HepG2 (cell line): ENCODE measurements around the gene MED10. TPM values are rescaled to one million over a fixed set of nuclear protein-coding genes. Genes with fewer than 3 reads are reported as not detected.
A peak's percentile ranks its signal among the peaks of the same experiment; 100 is the strongest.

Source experiments
- CHD4 ChIP-seq: fragments of 200-600 bp; sonication (generic); IDR thresholded peaks from 2 replicates; pipeline ENCODE4 v1.7.0; 2017; ENCODE audit warnings: mild to moderate bottlenecking, low read length, borderline replicate concordance
- EEA1 ChIP-seq: sonication (generic); formaldehyde crosslinking; IDR thresholded peaks from 2 replicates; pipeline ENCODE4 v1.5.1; 2020; ENCODE audit warnings: mild to moderate bottlenecking, missing genetic modification reagents, borderline replicate concordance
- FOSL2 ChIP-seq: sonication (generic); formaldehyde crosslinking; IDR thresholded peaks from 2 replicates; pipeline ENCODE4 v1.4.0; 2020; ENCODE audit warnings: missing genetic modification reagents
- HNRNPK ChIP-seq: fragments of 200-400 bp; formaldehyde crosslinking; IDR thresholded peaks from 2 replicates; pipeline ENCODE4 v1.6.1; 2018; ENCODE audit warnings: low read length, low read depth, moderate library complexity, mild to moderate bottlenecking; ENCODE audit not compliant: poor library complexity, severe bottlenecking
- JUND ChIP-seq: sonication (generic); formaldehyde crosslinking; IDR thresholded peaks from 2 replicates; pipeline ENCODE4 v1.8.0; 2022; ENCODE audit warnings: mild to moderate bottlenecking, missing genetic modification reagents
- NFIB ChIP-seq: sonication (generic); formaldehyde crosslinking; IDR thresholded peaks from 2 replicates; pipeline ENCODE4 v1.9.0; 2021; ENCODE audit warnings: missing genetic modification reagents, mild to moderate bottlenecking, borderline replicate concordance
- SALL1 ChIP-seq: sonication (generic); formaldehyde crosslinking; IDR thresholded peaks from 2 replicates; pipeline ENCODE4 v1.8.0; 2022; ENCODE audit warnings: mild to moderate bottlenecking, missing genetic modification reagents
- SCMH1 ChIP-seq: sonication (generic); formaldehyde crosslinking; IDR thresholded peaks from 2 replicates; pipeline ENCODE4 v1.9.0; 2021; ENCODE audit warnings: missing genetic modification reagents, mild to moderate bottlenecking, borderline replicate concordance
- ZFYVE20 ChIP-seq: sonication (generic); formaldehyde crosslinking; IDR thresholded peaks from 2 replicates; pipeline ENCODE4 v1.8.0; 2023; ENCODE audit warnings: low read depth, mild to moderate bottlenecking, moderate library complexity, missing genetic modification reagents, borderline replicate concordance
- ZMYM4 ChIP-seq: sonication (generic); formaldehyde crosslinking; IDR thresholded peaks from 2 replicates; pipeline ENCODE4 v1.8.1; 2023; ENCODE audit warnings: mild to moderate bottlenecking, missing genetic modification reagents
- ZNF3 ChIP-seq: IDR thresholded peaks from 2 replicates; pipeline ENCODE4 v1.7.0; 2017; ENCODE audit warnings: inconsistent platforms
- ZNF441 ChIP-seq: sonication (generic); formaldehyde crosslinking; IDR thresholded peaks from 2 replicates; pipeline ENCODE4 v1.7.0; 2021; ENCODE audit warnings: missing genetic modification reagents, borderline replicate concordance
- ZNF563 ChIP-seq: sonication (generic); formaldehyde crosslinking; IDR thresholded peaks from 2 replicates; pipeline ENCODE4 v1.8.0; 2022; ENCODE audit warnings: mild to moderate bottlenecking, moderate library complexity, missing genetic modification reagents
- ZNF703 ChIP-seq: sonication (generic); formaldehyde crosslinking; IDR thresholded peaks from 2 replicates; pipeline ENCODE4 v1.5.1; 2020; ENCODE audit warnings: missing genetic modification reagents, mild to moderate bottlenecking, moderate library complexity, borderline replicate concordance
- ZNF768 ChIP-seq: sonication (generic); formaldehyde crosslinking; IDR thresholded peaks from 2 replicates; pipeline ENCODE4 v1.4.0; 2020; ENCODE audit warnings: missing genetic modification reagents
- ZNF891 ChIP-seq: sonication (generic); formaldehyde crosslinking; IDR thresholded peaks from 2 replicates; pipeline ENCODE4 v1.5.0; 2020; ENCODE audit warnings: mild to moderate bottlenecking, missing genetic modification reagents
- polyA plus RNA-seq, 8 experiments: library from polyadenylated mRNA; depleted of rRNA in 3 of 8; stranded (reverse) in 7 of 8; unstranded in 1 of 8; fragments of >200 nt; fragmentation: Illumina TruSeq in 4 of 8; extraction: Trizol in 4 of 8; gene quantifications; 2 replicates each; pipeline versions ENCODE4 v1.2.1 to v1.2.3, GENCODE V29; 2011 to 2016; ENCODE audit warnings: low read depth in 4 of 8, missing spikeins in 1 of 8, mixed read lengths in 1 of 8; ENCODE audit not compliant: insufficient read depth in 1 of 8
- total RNA-seq, 5 experiments: library from RNA; depleted of rRNA; stranded (reverse); fragments of >200 nt; fragmentation: Illumina TruSeq; extraction: Trizol; gene quantifications; 2 replicates each; pipeline ENCODE4 v1.2.3, GENCODE V29; 2016; ENCODE audit warnings: low read depth in 1 of 5
- TF ChIP-seq, protein P1 (sequence below): IDR thresholded peaks from 2 replicates; pipeline ENCODE4 v1.6.1; 2012; ENCODE audit warnings: inconsistent platforms
- TF ChIP-seq, protein P2 (sequence below): sonication (generic); formaldehyde crosslinking; IDR thresholded peaks from 2 replicates; pipeline ENCODE4 v1.5.0; 2020; ENCODE audit warnings: mild to moderate bottlenecking, missing genetic modification reagents
- TF ChIP-seq, protein P3 (sequence below): sonication (generic); formaldehyde crosslinking; IDR thresholded peaks from 2 replicates; pipeline ENCODE4 v1.4.0; 2020; ENCODE audit warnings: missing genetic modification reagents
- TF ChIP-seq, protein P4 (sequence below): sonication (generic); formaldehyde crosslinking; conservative IDR thresholded peaks from 2 replicates; pipeline ENCODE4 v1.8.0; 2022; ENCODE audit warnings: low read depth, missing genetic modification reagents
- TF ChIP-seq, protein P5 (sequence below): sonication (generic); formaldehyde crosslinking; IDR thresholded peaks from 2 replicates; pipeline ENCODE4 v1.5.0; 2020; ENCODE audit warnings: missing genetic modification reagents, mild to moderate bottlenecking, borderline replicate concordance
- TF ChIP-seq, protein P6 (sequence below): sonication (generic); formaldehyde crosslinking; IDR thresholded peaks from 2 replicates; pipeline ENCODE4 v1.8.0; 2022; ENCODE audit warnings: missing genetic modification reagents, low read depth, mild to moderate bottlenecking, borderline replicate concordance

MED10 gene
- total and polyA plus RNA-seq, 2 of the 13 experiments (the other 11 are each of a cell fraction or from before 2014, with no cell fraction given) = 11.2 to 23.7 TPM

DNA sequence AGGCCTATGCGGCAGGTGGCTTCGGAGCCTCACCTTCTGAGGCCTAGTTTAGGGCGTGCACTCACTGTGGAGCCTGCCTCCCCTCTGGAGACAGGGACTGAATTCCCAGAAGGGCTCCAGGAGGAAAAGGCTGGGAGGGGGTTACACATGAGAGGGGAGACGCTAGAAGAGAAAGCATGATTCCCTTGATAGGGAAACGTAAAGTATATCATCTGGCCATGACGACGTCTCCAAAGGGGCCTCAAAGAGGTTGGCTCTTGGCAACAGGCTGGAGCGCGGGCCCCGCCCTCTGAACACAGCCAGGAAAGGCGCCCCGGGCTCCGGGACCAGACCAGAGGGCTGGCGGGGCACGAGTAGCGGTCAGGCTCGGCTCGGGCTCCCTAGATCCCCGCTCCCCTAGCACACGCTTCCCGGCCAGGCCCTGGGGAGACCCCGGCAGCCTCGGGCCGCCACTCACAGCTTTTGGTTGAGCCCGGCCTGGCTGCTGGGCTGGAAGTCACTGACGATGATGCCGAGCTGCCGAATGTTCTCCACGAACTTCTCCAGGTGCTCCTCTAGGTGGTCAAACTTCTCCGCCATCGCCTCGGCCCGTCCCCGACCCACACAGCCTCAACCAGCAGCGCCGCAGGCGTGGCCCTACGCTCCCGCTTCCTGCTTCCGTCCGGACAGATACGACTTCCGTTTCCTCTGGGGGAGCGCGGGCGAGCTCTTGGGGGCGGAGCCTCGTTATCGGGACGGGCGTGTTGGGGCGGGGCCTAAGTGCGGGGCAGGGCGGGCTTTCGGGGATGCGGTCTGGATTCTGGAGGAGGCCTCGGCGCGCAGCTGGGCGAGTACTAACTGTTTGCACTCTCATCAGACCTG, at the start of gene MED10 (continued):
- TF ChIP-seq ZNF563 (CRISPR knock-in tag) = peak; percentile 66; the same call in 1 of the 2 replicates
- no peak for TF ChIP-seq JUND (CRISPR knock-in tag)
- no peak for TF ChIP-seq ZNF3
- TF ChIP-seq, protein P1, sequence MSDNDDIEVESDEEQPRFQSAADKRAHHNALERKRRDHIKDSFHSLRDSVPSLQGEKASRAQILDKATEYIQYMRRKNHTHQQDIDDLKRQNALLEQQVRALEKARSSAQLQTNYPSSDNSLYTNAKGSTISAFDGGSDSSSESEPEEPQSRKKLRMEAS = peak; percentile 85
- no peak for TF ChIP-seq ZFYVE20 (CRISPR knock-in tag)
- peak; percentile 80 for TF ChIP-seq ZMYM4
- TF ChIP-seq, protein P2, sequence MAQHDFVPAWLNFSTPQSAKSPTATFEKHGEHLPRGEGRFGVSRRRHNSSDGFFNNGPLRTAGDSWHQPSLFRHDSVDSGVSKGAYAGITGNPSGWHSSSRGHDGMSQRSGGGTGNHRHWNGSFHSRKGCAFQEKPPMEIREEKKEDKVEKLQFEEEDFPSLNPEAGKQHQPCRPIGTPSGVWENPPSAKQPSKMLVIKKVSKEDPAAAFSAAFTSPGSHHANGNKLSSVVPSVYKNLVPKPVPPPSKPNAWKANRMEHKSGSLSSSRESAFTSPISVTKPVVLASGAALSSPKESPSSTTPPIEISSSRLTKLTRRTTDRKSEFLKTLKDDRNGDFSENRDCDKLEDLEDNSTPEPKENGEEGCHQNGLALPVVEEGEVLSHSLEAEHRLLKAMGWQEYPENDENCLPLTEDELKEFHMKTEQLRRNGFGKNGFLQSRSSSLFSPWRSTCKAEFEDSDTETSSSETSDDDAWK (CRISPR knock-in tag) = no peak
- no peak for TF ChIP-seq NFIB
- TF ChIP-seq FOSL2 (CRISPR knock-in tag) = no peak
- TF ChIP-seq, protein P3, sequence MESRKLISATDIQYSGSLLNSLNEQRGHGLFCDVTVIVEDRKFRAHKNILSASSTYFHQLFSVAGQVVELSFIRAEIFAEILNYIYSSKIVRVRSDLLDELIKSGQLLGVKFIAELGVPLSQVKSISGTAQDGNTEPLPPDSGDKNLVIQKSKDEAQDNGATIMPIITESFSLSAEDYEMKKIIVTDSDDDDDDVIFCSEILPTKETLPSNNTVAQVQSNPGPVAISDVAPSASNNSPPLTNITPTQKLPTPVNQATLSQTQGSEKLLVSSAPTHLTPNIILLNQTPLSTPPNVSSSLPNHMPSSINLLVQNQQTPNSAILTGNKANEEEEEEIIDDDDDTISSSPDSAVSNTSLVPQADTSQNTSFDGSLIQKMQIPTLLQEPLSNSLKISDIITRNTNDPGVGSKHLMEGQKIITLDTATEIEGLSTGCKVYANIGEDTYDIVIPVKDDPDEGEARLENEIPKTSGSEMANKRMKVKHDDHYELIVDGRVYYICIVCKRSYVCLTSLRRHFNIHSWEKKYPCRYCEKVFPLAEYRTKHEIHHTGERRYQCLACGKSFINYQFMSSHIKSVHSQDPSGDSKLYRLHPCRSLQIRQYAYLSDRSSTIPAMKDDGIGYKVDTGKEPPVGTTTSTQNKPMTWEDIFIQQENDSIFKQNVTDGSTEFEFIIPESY = no peak
- TF ChIP-seq SALL1 = peak; percentile 65
- TF ChIP-seq SCMH1 (CRISPR knock-in tag) = no peak
- TF ChIP-seq, protein P4, sequence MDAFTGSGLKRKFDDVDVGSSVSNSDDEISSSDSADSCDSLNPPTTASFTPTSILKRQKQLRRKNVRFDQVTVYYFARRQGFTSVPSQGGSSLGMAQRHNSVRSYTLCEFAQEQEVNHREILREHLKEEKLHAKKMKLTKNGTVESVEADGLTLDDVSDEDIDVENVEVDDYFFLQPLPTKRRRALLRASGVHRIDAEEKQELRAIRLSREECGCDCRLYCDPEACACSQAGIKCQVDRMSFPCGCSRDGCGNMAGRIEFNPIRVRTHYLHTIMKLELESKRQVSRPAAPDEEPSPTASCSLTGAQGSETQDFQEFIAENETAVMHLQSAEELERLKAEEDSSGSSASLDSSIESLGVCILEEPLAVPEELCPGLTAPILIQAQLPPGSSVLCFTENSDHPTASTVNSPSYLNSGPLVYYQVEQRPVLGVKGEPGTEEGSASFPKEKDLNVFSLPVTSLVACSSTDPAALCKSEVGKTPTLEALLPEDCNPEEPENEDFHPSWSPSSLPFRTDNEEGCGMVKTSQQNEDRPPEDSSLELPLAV (CRISPR knock-in tag) = no peak
- TF ChIP-seq, protein P5, sequence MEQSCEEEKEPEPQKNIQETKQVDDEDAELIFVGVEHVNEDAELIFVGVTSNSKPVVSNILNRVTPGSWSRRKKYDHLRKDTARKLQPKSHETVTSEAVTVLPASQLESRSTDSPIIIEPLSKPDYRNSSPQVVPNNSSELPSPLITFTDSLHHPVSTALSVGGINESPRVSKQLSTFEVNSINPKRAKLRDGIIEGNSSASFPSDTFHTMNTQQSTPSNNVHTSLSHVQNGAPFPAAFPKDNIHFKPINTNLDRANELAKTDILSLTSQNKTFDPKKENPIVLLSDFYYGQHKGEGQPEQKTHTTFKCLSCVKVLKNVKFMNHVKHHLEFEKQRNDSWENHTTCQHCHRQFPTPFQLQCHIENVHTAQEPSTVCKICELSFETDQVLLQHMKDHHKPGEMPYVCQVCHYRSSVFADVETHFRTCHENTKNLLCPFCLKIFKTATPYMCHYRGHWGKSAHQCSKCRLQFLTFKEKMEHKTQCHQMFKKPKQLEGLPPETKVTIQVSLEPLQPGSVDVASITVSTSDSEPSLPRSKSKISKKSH (CRISPR knock-in tag) = peak; percentile 70
- no peak for TF ChIP-seq EEA1 (CRISPR knock-in tag)
- peak; percentile 65; the same call in 1 of the 2 replicates for TF ChIP-seq ZNF891 (CRISPR knock-in tag)
- peak; percentile 23 for TF ChIP-seq HNRNPK
- no peak for TF ChIP-seq CHD4
- TF ChIP-seq ZNF768 (CRISPR knock-in tag) = no peak
- TF ChIP-seq ZNF703 (CRISPR knock-in tag) = no peak
- no peak; the same call in 1 of the 2 replicates for TF ChIP-seq ZNF441 (CRISPR knock-in tag)
- TF ChIP-seq, protein P6, sequence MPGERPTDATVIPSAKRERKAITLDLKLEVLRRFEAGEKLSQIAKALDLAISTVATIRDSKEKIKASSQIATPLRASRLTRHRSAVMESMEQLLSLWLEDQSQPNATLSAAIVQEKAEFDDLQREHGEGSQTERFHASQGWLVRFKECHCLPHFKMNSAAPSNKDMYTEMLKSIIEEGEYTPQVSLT (CRISPR knock-in tag) = no peak
